ENCODE results near the gene ITGA4.

GRCh38 chr2:181570833-181571661 lies 113.9 kb downstream of the ITGA4 start:
- TF ChIP-seq CTCF (conservative IDR thresholded peaks at IDR 0.05; ENCODE audit: low read depth, low read length): peak; percentile 62
- no peak for TF ChIP-seq EZH2 (IDR thresholded peaks at IDR 0.05; ENCODE audit: borderline replicate concordance, low read depth, low read length, poor library complexity, severe bottlenecking)

All from A673 (cell line).